ENCODE results near the gene RND1.

DNA sequence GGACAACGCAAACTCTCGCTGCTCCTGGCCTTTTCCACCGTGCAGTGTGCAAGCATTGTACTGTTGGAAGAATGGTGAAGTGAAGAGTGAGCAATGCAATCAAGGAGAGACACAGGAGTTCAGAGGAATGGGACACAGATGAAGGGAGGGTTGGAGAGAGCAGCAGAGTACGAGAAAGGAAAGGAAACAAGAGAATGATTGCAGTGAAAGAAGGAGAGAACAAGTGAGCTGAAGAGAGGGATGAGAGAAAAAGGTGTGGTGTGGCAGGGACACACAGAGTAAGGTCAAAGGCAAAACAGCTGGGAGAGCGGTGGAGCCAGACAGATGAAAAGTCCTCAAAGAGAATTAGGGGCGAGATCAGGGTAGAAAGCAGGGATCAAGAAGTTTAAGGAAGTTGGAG lies 34.4 kb downstream of the RND1 start:
- TF ChIP-seq, protein P1, sequence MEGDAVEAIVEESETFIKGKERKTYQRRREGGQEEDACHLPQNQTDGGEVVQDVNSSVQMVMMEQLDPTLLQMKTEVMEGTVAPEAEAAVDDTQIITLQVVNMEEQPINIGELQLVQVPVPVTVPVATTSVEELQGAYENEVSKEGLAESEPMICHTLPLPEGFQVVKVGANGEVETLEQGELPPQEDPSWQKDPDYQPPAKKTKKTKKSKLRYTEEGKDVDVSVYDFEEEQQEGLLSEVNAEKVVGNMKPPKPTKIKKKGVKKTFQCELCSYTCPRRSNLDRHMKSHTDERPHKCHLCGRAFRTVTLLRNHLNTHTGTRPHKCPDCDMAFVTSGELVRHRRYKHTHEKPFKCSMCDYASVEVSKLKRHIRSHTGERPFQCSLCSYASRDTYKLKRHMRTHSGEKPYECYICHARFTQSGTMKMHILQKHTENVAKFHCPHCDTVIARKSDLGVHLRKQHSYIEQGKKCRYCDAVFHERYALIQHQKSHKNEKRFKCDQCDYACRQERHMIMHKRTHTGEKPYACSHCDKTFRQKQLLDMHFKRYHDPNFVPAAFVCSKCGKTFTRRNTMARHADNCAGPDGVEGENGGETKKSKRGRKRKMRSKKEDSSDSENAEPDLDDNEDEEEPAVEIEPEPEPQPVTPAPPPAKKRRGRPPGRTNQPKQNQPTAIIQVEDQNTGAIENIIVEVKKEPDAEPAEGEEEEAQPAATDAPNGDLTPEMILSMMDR (IDR thresholded peaks at IDR 0.05) = no peak
- no peak for TF ChIP-seq RAD21 (IDR thresholded peaks at IDR 0.05; ENCODE audit: low read length)
- no peak for TF ChIP-seq EP300 (IDR thresholded peaks at IDR 0.05; ENCODE audit: borderline replicate concordance in 1 of 2, low read depth in 1 of 2, low read length in 1 of 2)
- no peak for TF ChIP-seq EZH2phosphoT487 (IDR thresholded peaks at IDR 0.05; ENCODE audit: borderline replicate concordance, low read depth)
- TF ChIP-seq, protein P2, sequence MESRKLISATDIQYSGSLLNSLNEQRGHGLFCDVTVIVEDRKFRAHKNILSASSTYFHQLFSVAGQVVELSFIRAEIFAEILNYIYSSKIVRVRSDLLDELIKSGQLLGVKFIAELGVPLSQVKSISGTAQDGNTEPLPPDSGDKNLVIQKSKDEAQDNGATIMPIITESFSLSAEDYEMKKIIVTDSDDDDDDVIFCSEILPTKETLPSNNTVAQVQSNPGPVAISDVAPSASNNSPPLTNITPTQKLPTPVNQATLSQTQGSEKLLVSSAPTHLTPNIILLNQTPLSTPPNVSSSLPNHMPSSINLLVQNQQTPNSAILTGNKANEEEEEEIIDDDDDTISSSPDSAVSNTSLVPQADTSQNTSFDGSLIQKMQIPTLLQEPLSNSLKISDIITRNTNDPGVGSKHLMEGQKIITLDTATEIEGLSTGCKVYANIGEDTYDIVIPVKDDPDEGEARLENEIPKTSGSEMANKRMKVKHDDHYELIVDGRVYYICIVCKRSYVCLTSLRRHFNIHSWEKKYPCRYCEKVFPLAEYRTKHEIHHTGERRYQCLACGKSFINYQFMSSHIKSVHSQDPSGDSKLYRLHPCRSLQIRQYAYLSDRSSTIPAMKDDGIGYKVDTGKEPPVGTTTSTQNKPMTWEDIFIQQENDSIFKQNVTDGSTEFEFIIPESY (IDR thresholded peaks at IDR 0.05; ENCODE audit: borderline replicate concordance, low read depth) = no peak
- no peak for TF ChIP-seq GABPA (IDR thresholded peaks at IDR 0.05; ENCODE audit: low read depth)
- TF ChIP-seq TCF12 (IDR thresholded peaks at IDR 0.05) = no peak
- TF ChIP-seq SIN3A (IDR thresholded peaks at IDR 0.05; ENCODE audit: borderline replicate concordance, low read depth, low read length) = no peak

Data from SK-N-SH (cell line).